NCI-H226 (cell line): ENCODE measurements around the gene TPM1.
"Not testable (repeated sequence)": the region's sequence is repeated elsewhere in the genome, so short reads cannot be mapped to it uniquely, and the experiment has no call there.

Experiments
- DNase-seq: peaks from one replicate; pipeline ENCODE4 v3.0.0-alpha.2; 2015

Gene TPM1

DNA sequence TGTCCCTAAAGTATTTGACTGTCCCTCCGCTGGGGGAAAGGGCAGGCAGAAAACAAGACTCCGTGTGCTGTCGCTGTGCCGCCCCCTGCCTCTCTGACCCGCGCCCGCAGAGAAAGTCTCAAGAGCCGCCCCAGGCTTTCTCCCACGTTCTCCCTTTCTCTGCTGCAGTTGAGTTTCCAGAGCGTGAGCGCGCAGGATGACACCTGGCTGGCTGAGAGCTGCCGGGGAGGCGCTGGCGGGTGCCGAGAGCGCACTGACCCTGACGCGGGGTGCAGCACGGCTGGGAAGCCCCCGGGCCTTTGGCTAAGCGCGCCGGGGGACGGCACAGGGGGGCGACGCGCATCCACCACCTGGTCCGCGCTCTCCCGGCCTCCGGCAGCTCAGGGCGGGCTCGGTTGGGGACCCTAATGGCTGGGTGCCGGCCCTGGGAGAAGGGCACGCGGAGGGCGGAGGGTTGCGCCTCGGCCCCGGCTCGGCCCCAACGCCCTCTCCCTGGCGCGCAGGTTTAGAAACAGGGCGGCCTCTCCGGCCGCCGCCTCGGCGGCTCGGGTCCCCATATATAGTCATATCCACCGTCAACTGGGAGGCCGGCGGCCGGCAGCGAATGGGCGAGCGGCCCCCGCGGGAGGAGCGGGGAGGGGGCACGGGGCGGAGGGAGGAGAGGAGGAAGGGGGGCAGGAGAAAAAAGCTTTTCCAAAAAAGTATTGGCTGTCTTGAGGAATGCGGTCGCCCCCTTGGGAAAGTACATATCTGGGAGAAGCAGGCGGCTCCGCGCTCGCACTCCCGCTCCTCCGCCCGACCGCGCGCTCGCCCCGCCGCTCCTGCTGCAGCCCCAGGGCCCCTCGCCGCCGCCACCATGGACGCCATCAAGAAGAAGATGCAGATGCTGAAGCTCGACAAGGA lies at the start of gene TPM1:
Gene TPM1, plus strand, starts transcription at position 774 of the 903 bp plus-strand sequence. Its CDS starts 83 bp downstream, at position 857.
- DNase-seq: peak; percentile 92

DNA sequence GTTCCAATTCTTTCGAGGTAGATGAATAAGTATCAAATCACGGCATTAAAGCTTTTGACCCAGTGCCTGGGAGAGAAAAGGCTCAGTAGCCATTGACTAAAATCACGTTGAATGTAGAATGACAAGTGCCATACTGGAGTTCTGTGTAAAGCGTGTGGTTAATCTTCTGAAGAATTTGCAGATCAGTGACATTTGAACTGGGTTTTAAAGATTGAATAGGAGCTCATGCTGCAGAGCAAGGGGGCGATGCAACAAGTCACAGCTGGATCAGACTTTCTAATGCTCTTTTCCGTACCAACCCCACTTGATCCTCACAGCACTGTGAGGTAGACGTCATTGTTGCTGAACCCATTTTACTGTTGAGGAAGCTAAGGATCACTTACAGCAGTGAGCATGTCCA lies 49.5 kb upstream of the TPM1 start:
- no peak for DNase-seq

DNA sequence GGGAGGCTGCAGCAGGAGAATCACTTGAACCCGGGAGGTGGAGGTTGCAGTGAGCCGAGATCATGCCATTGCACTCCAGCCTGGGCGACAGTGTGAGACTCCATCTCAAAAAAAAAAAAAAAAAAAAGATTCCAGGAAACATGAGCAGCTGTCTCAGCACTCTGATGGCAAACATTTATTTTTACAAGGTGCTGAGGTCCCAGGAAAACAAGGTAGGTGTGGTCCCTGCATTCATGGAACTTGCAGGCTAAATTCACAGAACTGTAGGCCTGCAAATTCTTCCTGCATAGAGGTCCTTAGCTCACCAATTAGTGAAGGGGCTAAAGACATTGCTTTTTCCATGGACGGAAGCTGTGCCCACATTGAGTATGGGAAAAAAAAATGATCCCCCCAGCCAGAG lies 48.9 kb upstream of the TPM1 start:
- DNase-seq: not testable (repeated sequence)

DNA sequence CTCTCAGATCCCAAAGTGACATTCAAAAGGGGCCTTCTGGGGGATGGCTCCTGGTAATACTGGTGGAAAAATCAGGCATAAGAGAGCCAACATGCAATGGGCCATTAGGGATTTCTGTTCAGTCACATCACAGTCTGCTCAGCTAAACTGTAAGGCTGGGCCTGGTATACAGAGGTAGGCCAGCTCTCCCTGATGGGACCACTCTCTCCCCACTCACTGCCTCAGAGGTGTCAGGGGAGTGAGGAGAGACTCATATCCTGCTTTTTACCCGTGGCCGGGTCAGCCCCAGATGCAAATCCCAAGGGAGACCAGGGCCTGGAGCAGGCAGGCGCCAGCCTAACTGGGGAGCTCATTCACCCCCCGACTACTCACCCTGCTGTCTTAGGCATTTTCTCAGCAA lies 48.1 kb upstream of the TPM1 start:
- no peak for DNase-seq

DNA sequence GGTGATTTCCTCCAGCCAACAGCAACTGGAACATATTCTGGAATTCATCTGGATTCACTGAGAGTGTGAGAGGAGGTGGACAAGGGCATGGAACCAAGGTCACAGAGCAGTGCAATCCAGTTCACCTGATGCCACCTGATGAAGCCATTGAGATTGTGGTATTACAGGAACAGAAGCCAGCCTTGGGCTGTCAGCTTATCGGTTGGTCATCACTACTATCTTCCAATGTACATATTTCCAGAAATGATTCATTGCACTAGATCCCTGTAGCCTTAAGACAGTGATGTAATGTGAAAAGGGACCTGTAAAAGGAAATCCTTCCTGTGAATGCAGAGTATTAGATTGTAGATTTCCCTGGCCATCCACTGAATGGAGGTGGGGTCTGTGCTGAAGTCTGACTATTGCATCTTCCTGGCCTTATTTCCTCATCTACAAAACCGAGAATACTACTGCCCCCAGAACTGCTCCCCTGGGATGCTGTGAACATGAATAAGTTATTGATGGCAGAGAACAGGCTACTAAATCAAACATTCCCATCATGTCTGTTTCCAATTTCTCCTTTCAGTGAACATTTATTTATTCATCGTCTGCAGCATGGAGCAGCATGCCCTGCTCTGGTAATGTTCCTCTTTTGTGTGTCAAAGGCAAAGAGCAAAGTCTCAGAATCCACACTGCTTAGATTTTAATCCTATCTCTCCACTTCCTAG lies 47.4 kb upstream of the TPM1 start:
- peak; percentile 82 for DNase-seq

DNA sequence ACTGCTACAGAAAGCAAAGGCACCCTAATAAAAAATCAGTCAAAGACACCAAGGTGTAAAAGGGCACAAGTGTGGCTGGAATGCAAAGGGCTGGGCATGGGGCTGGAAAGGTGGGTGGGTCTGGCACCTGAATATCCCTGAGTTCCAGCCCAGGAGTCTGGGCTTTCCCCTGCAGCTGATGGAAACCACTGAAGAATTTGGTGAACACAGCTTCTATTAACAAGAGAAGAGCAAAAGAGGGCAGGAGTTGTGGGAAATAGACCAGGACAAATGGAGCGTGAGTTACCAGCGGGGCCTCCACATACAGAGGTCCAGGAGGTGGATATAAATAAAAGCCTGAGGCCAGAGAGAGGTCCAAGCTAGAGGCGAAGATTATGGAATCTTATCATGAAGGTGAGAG lies 45.1 kb upstream of the TPM1 start:
- no peak for DNase-seq

DNA sequence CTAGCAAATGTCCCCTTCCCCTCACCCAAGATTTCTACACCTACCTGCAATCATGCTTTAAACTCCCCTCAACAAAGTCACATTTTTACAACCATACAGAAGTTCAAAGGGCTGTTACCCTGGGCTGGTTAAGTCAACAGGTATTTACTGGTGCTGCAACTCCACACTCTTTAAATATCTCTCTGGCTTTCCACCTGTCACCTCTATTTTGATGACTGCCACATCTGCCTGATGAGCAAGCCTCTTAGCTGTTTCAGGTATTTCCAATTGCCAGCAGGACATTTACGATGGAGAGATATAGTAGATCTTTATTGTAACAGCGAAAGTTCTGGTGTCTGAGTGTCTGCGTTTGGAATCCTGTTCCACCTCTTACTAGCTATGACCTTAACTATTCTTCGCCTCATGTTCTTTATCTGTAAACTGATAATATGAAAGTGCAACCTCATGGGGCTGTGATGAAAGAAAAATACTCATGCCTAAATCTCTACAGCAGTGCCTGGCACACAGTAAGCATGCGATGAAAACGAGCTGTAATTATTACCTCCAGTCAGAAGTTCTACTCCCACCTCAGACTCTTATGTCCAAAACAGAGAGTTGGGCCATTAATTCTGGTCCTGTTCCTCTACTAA lies 44.2 kb upstream of the TPM1 start:
- DNase-seq: no peak

DNA sequence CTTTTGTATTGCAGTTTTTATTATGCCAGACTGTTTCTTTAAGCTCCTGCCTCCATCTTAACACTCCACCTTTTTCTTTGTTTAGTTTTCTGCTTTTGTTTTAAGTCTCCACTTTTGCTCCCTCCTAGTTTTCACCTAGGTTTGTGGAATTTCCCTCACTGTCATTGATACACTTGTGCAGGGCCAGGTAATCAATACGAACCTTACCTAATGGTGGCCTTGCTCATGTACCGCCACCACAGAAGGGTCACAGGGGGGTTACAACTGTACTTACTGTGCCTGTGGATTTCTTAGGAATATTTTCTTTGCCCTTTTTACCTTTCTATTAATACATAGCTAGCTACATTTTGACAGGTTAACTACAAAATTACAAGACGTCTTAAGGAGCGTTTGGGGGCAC lies 43.4 kb upstream of the TPM1 start:
- DNase-seq: no peak

DNA sequence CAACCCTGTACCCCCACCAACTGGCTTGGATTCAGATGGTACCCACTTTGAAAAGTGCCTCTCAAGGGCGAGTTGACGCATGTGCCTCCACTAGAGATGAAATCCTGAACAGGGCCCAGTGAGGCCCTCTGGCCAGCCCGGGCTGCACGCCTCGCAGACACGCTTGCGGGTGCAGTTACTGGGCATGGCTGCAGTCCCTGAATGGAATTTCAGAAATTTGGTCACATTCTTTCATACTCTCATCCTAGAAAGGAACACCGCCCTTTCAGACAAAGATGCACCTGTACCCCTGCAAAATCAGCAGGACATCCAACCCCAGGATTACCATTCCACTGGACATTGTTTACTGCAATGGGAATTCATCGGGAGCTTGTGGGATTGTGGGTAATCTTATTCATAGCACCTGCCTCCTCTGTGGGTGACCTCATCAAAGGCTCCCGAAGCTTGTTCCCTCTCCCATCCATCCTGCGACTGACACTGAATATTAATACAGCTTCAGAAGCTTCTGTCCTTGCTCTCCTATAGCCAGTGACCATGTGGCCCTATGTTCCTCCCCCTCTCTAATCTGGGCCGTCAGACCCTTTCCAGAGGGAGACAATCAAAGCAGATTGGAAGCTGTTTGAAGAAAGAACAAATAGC lies 42.5 kb upstream of the TPM1 start:
- DNase-seq: no peak

DNA sequence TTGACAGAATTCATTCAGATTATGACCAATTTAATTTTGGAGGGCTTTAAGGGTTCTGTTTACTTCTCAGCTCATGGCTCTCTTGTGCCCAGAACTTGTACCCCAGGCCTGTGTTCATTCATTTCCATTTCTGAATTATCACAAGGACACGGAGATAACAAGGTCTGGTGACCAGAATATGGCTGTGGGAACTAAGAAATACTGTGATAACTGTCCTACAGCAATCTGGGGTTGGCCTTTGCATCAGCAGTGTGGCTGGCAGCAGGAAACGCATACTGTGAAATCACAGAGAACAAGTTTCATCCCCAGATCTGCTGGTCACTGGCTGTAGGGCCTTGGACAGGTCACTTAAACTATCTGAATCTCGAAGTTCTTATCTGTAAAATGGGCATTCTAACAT lies 41.8 kb upstream of the TPM1 start:
- no peak for DNase-seq

DNA sequence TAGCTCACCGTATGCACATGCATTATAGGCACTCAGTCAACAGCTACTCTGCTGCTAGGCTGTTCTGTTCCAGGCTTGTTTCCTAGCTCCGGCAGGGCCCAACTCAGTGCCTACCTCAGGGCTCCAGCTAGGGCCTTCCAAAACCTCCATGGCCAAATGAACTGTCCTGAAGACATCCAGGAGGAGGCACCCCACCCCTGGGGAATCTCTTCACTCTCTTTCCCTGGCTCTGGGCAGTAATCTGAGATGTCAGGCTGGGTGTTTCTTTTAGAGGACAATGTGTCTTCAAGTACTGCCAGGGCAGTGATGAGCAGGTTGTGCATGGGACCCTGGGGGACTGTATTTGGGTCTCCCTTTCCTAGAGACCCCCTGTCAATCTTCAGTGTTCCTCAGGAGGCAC lies 38.3 kb upstream of the TPM1 start:
- DNase-seq: no peak

DNA sequence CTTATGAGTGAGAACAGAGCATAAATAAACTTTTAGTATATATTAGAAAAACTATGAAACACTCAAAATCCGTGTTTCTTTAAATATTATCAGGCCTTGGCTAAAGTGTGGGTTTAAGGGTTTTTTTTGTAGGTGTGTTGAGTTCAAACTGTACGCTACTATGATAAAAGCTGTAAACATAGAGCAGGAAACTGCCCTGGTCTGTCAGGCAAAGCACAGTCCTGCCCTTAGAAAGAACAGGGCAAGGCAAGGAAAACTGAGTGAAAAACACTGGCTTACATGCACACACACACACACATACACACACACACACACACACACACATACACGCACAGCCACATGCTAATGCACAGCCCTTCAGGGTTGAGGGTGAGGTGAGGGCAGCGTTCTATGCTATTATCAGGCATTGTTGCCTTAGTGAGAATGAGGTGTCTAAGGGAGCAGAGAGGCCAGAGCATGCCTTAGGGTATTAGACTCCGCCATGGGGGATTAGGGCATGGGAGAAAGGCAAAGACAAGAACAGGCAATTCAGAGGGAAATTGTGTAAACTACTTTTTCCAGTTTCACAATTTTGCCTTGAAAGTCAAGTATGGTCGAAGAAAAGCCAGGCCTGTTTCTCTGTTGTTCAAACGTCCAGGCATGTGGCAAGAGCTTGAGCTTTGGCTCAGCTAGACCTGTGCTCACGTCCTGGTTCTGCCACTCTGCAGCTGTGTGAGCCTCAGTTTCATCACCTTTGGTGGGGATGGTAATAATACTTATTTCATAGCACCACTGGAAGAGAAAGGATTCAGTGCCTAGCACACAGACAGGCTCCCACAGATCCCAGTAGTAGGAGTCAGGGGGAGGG lies 36.3 kb upstream of the TPM1 start:
- DNase-seq: no peak

DNA sequence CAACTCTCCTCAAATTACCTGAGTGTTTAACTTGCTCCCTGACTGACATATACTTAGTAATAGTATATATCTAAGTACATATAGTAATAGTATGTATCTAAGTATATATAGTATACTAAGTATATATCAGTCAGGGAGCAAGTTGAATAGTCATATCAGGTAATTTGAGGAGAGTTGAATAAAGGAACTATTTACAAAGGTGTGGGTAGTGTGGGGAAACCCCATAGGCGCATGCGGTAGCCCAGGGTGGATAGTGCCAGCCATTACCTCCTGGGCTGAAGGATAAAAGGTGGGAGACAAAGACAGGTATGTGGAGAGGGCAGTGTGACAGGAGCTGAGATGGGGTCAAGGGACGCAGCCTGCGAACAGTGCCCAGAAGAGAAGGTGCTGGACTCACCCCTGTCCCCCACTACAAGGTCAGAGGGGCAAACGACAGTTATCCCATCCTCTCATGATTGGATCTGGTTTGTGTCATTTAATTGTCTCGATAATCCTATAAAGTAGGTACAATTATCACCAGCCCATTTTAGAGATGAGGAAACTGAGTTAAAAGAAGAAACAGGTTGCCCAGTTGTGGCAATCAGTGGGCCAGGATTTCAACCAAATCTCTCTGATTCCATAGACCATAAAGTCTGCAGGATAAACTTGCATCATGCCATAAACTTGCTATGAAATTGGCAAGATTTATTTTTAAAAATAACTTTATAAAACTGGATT lies 34.1 kb upstream of the TPM1 start:
- no peak for DNase-seq

DNA sequence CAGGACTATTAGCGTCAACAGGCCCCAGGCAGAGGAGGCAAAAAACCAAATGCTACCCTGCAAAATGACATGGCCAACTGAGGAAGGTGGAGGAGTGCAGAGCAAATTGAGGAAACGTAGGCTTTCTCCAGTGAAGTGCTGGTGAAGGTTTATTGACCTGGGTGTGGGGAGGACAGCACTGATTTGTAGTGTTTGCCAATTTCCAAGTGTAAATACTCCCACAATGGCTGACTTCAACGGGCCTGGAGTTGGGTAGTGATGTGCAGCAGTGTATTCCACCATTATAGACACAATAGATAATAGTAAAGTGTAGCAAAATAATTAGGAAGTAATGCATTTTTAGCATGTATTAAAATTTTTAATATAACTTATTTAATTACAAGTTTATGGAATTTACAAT lies 32.2 kb upstream of the TPM1 start:
- no peak for DNase-seq

DNA sequence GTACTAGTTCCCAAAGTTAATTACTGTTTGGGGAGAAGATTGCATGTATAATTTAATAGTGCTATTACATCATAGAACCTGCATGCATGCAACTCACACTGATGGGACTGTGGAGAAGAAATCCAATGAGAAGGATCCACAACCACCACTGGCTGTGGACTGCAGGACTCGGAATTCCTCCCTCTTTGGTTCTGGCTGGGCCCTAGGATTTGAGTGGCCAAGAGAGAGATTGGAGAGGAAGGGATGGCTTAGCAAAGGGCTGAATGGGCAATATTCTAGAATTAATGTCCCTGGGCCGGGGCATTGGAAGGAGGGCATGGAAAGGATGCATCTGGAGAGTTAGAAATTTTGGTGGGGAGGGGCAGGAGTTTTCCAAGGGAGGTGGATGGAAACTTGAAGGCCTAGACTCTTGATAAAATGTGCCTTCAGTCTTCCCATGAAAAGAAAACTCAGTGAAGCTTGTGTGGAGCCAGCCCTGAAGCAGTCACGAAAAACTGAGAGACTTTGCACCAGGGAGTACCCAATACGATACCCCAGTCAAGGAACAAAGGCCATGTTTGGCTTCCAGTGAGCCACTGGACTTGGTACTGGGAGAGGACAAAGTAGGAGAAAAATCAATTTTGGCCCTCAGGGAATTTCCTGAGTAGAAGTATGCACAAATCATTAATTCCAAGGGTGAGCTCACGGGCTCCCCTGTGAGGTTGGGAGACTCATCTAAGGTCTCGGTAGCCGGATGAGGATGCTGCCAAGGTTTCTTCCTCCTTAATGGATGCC lies 31.4 kb upstream of the TPM1 start:
- DNase-seq: no peak

DNA sequence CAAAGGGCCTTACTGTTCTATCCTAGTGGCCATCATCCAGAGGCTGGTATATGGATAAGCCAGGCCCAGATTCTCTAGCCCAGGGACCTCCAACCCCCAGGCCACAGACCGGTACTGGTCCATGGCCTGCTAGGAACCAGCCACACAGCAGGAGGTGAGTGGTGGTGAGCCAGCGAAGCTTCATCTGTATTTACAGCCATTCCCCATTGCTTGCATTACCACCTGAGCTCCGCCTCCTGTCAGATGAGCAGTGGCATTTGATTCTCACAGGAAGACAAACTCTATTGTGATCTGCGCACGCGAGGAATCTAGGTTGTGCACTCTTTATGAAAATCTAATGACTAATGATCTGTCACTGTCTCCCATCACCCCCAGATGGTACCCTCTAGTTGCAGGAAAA lies 30.1 kb upstream of the TPM1 start:
- no peak for DNase-seq

DNA sequence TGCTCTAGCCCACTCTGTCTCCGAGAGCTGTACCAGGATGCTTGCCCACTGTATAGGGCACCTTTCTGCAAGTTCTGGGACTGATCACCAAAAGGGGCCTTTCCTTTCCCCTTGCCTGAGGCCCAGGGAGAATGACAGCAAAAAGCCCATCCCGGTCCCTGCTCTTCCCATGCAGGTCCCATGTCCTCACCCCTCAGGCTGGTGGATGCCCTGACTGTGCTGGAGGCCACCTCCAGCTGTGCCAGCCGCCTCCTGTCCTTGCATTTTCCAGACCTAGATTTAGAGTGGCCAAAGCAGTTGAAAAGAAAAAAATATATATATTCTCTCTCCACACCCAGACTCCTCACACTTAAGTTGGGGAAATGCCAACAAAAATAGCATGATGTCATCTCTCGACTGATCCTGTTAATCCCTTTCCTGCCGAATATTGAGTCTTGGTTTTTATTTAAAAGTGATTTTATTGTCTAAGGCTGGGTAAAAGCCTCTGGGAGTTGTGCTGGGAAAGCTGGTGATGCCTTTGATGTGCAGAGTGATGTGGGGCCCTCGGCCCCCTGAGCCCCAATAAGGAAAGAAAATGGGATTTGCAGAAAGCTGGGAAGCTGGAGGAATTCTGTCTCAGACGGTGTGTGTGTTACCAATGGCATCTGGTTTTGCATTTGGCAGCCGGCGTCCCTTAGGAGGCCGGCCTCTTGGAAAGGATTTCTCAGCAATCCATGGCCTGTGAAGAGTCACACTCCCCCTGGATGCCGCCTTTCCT lies 29.3 kb upstream of the TPM1 start:
- peak; percentile 74 for DNase-seq

DNA sequence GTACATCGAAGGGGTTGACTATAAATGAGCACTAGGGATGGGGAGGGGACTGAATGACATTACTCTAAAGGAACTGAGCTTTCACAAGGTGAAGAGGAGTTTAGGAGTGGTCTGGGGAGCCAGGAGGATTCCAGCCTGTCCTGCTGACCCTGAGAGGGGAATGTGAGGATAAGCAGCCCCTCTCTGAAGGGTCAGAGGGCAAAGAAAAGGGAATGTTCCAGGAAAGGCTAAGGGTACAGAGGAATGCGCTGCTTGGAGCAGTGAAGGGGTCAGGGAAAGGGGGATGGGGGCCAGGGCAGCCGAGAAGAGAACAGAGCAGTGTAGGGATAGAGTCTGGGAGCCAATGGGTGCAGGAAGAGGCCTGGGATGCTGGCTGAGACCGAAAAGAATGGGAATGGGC lies 28.0 kb upstream of the TPM1 start:
- DNase-seq: no peak

DNA sequence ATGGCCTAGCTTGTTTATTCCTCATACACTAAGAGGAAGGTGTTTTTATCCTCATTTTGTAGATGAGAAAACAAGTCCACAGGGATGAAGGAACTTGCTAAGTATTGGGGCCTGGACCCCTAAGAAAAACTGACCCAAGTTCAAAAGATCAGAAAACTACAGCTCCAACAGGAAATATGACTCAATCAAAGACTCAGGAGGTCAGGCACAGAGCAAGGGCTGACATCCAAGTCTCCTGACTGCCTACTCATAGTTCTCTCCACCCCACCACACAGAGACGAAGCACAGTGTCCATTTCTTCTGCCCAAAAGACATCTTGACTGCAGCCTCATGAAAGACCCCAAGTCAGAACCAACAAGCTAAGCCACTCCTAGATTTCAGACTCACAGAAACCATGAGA lies 26.9 kb upstream of the TPM1 start:
- DNase-seq: peak; percentile 74

DNA sequence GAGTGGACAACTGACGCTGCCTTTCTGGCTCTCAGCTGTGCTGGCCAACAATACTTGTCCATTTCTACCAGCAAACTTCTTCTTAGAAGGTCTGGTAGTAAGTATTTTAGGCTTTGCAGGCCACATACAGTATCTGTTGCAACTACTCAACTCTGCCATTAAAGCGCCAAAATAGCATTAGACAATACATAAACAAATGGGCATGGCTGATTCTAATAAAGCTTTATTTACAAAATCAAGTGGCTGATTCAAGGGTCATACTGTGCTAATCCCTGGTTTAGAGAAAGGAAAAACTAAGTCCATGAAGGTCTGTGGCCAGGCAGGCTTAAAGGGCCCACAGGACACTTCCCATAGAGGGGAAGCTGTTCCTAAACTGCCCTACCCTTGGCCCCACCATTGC lies 26.3 kb upstream of the TPM1 start:
- no peak for DNase-seq
